CD4-positive, alpha-beta memory T cell (primary cell): Measurements from ENCODE around the gene FHOD3. TPM values are rescaled to one million over a fixed set of nuclear protein-coding genes. Genes with fewer than 3 reads are reported as not detected.
A peak's percentile ranks its signal among the peaks of the same experiment; 100 is the strongest.

Experiments used
- CTCF ChIA-PET: fragments of 350-600 bp; sonication (Branson Sonifier 250); formaldehyde crosslinking; loops from one replicate; lab custom pipeline; 2021; ENCODE audit warnings: inconsistent platforms; ENCODE audit not compliant: partially characterized antibody; lab: Charles Lee
- POLR2A ChIA-PET: fragments of 350-600 bp; sonication (Branson Sonifier 250); formaldehyde crosslinking; loops from one replicate; lab custom pipeline; 2021; ENCODE audit not compliant: partially characterized antibody; lab: Charles Lee
- DNase-seq, 5 donors: peaks; one replicate each; pipeline versions ENCODE4 v3.0.0 to v3.0.0-alpha.2; 2020 to 2022; ENCODE audit warnings: mixed read lengths in 1 of 5
- H3K27ac ChIP-seq: one replicate; pipeline ENCODE4 v1.7.0; 2013; ENCODE audit warnings: low read depth, low read length
- H3K27me3 ChIP-seq: 2 replicates; pipeline ENCODE4 v1.7.0; 2013; ENCODE audit warnings: mild to moderate bottlenecking, low read length, moderate library complexity; ENCODE audit not compliant: insufficient read depth
- H3K36me3 ChIP-seq: 2 replicates; pipeline ENCODE4 v1.7.0; 2013; ENCODE audit warnings: mild to moderate bottlenecking, low read length, moderate library complexity; ENCODE audit not compliant: insufficient read depth
- H3K4me1 ChIP-seq: 2 replicates; pipeline ENCODE4 v1.7.0; 2013; ENCODE audit warnings: mild to moderate bottlenecking, low read length, moderate library complexity; ENCODE audit not compliant: insufficient read depth
- H3K4me3 ChIP-seq, 2 donors: one replicate each; pipeline ENCODE4 v1.7.0; 2013; ENCODE audit warnings: low read length in 2 of 2, mild to moderate bottlenecking in 1 of 2
- H3K9me3 ChIP-seq, 2 donors: one replicate each; pipeline ENCODE4 v1.7.0; 2013; ENCODE audit warnings: low read length in 2 of 2, control low read depth in 1 of 2; ENCODE audit not compliant: control insufficient read depth in 1 of 2
- H3K27ac Mint-ChIP-seq, 7 donors: one replicate each; pipeline ENCODE4 v1.8.0; 2020 to 2021; ENCODE audit warnings: mixed read lengths in 7 of 7, mild to moderate bottlenecking in 6 of 7, inconsistent platforms in 3 of 7, moderate library complexity in 3 of 7
- H3K27me3 Mint-ChIP-seq, 2 donors: one replicate each; pipeline ENCODE4 v1.8.0; 2020 to 2021; ENCODE audit warnings: mixed read lengths in 2 of 2
- H3K36me3 Mint-ChIP-seq, 2 donors: one replicate each; pipeline ENCODE4 v1.8.0; 2020 to 2021; ENCODE audit warnings: mixed read lengths in 2 of 2, inconsistent platforms in 1 of 2, mild to moderate bottlenecking in 1 of 2
- H3K4me1 Mint-ChIP-seq, 4 donors: one replicate each; pipeline ENCODE4 v1.8.0; 2020 to 2021; ENCODE audit warnings: mixed read lengths in 4 of 4, mild to moderate bottlenecking in 1 of 4
- H3K4me3 Mint-ChIP-seq, 8 donors: one replicate each; pipeline ENCODE4 v1.8.0; 2020 to 2021; ENCODE audit warnings: mixed read lengths in 8 of 8, mild to moderate bottlenecking in 7 of 8, moderate library complexity in 6 of 8, inconsistent platforms in 3 of 8
- H3K9me3 Mint-ChIP-seq, 8 donors: one replicate each; pipeline ENCODE4 v1.8.0; 2020 to 2021; ENCODE audit warnings: mixed read lengths in 8 of 8, mild to moderate bottlenecking in 5 of 8, inconsistent platforms in 3 of 8, moderate library complexity in 1 of 8
- intact Hi-C: fragments of 100-400 bp; cut with micrococcal nuclease; formaldehyde crosslinking; loops from one replicate; pipeline ENCODE4 v1.15.1; 2023
- polyA plus RNA-seq, 2 donors: library from polyadenylated mRNA; unstranded; fragments of 300-500 nt; fragmentation: Illumina TruSeq; gene quantifications; one replicate each; pipeline ENCODE4 v1.2.3, GENCODE V29; 2021
- total RNA-seq, 2 experiments: library from RNA; stranded (reverse); gene quantifications; one replicate each; pipeline ENCODE4 v1.2.3, GENCODE V29; 2021

FHOD3 gene
- total and polyA plus RNA-seq, 4 experiments from 2014 or later, result not detected

GRCh38 chr18:36419900-36420531, 122.5 kb downstream of the FHOD3 start:
- intact Hi-C loops, result no loop called here
- ChIA-PET POLR2A (no interaction called here), CTCF (interaction anchor here (1.3 to 2.4 kb wide), 2 partner anchors 8 to 12 kb away, joined by 3 to 5 read pairs; no protein-coding TSS in a partner anchor)
- Mint-ChIP-seq H3K9me3 (no peaks in the 10 kb centered on the region), H3K4me3 (no peak overlapping the region), H3K36me3 (no peaks in the 10 kb centered on the region), H3K27me3 (peaks cover 5 to 11% of the 10 kb centered on the region in 2 donors), H3K27ac (no peak overlapping the region), H3K4me1 (no peaks in the 10 kb centered on the region)
- Histone ChIP-seq H3K4me3 (no peak overlapping the region), H3K27ac (no peak overlapping the region), H3K36me3 (no peaks in the 10 kb centered on the region), H3K27me3 (no peaks in the 10 kb centered on the region), H3K9me3 (no peaks in the 10 kb centered on the region), H3K4me1 (no peaks in the 10 kb centered on the region)
- DNase-seq, result no peak

GRCh38 chr18:36420826-36421225, 123.3 kb downstream of the FHOD3 start:
- H3K4me1 Mint-ChIP-seq, result no peaks in the 10 kb centered on the region
- H3K9me3 Mint-ChIP-seq, result no peaks in the 10 kb centered on the region
- ChIA-PET CTCF (interaction anchor here (1.3 to 2.4 kb wide), 2 partner anchors 8 to 13 kb away, joined by 3 to 5 read pairs; no protein-coding TSS in a partner anchor), POLR2A (no interaction called here)
- DNase-seq, result no peak
- H3K27me3 Mint-ChIP-seq, result peaks cover 5 to 11% of the 10 kb centered on the region in 2 donors
- Histone ChIP-seq H3K27me3 (no peaks in the 10 kb centered on the region), H3K9me3 (no peaks in the 10 kb centered on the region), H3K27ac (no peak overlapping the region), H3K4me3 (no peak overlapping the region), H3K4me1 (no peaks in the 10 kb centered on the region), H3K36me3 (no peaks in the 10 kb centered on the region)
- intact Hi-C loops, result no loop called here
- H3K36me3 Mint-ChIP-seq, result no peaks in the 10 kb centered on the region
- no peak overlapping the region for H3K27ac Mint-ChIP-seq
- H3K4me3 Mint-ChIP-seq, result no peak overlapping the region

- no peaks in the 10 kb centered on the region for H3K4me1 Mint-ChIP-seq
- Histone ChIP-seq H3K9me3 (no peaks in the 10 kb centered on the region), H3K27me3 (no peaks in the 10 kb centered on the region), H3K36me3 (no peaks in the 10 kb centered on the region), H3K4me3 (no peak overlapping the region), H3K4me1 (no peaks in the 10 kb centered on the region), H3K27ac (no peak overlapping the region)
- POLR2A ChIA-PET, result no interaction called here
- CTCF ChIA-PET, result no interaction called here
- peaks cover 2 to 12% of the 10 kb centered on the region in 2 donors for H3K27me3 Mint-ChIP-seq
- intact Hi-C loops, result no loop called here
- H3K9me3 Mint-ChIP-seq, result no peaks in the 10 kb centered on the region
- no peak overlapping the region for H3K4me3 Mint-ChIP-seq
- DNase-seq, result no peak
- no peaks in the 10 kb centered on the region for H3K36me3 Mint-ChIP-seq
- no peak overlapping the region for H3K27ac Mint-ChIP-seq
These were observed 127.2 kb downstream of the FHOD3 start for GRCh38 chr18:36424741-36425142.

GRCh38 chr18:36427369-36427768, 129.9 kb downstream of the FHOD3 start:
- no peaks in the 10 kb centered on the region for H3K9me3 Mint-ChIP-seq
- intact Hi-C loops, result no loop called here
- H3K27ac ChIP-seq, result no peak overlapping the region
- H3K27me3 ChIP-seq, result no peaks in the 10 kb centered on the region
- H3K4me3 ChIP-seq, result no peak overlapping the region
- DNase-seq, result no peak
- H3K9me3 ChIP-seq, result no peaks in the 10 kb centered on the region
- no peak overlapping the region for H3K4me3 Mint-ChIP-seq
- CTCF ChIA-PET, result no interaction called here
- no peak overlapping the region for H3K27ac Mint-ChIP-seq
- no peaks in the 10 kb centered on the region for H3K36me3 Mint-ChIP-seq
- POLR2A ChIA-PET, result no interaction called here
- H3K4me1 Mint-ChIP-seq, result no peaks in the 10 kb centered on the region
- peaks cover 2 to 12% of the 10 kb centered on the region in 2 donors for H3K27me3 Mint-ChIP-seq
- H3K36me3 ChIP-seq, result no peaks in the 10 kb centered on the region
- no peaks in the 10 kb centered on the region for H3K4me1 ChIP-seq

- no peak overlapping the region for H3K4me3 ChIP-seq
- POLR2A ChIA-PET, result no interaction called here
- DNase-seq, result no peak
These were observed 130.3 kb downstream of the FHOD3 start for GRCh38 chr18:36427831-36428230.

GRCh38 chr18:36428431-36429029, 131.0 kb downstream of the FHOD3 start:
- no peaks in the 10 kb centered on the region for H3K4me1 Mint-ChIP-seq
- Histone ChIP-seq H3K4me1 (no peaks in the 10 kb centered on the region), H3K9me3 (no peaks in the 10 kb centered on the region), H3K36me3 (no peaks in the 10 kb centered on the region), H3K27me3 (no peaks in the 10 kb centered on the region), H3K27ac (no peak overlapping the region), H3K4me3 (no peak overlapping the region)
- POLR2A ChIA-PET, result no interaction called here
- H3K36me3 Mint-ChIP-seq, result no peaks in the 10 kb centered on the region
- DNase-seq, result no peak
- intact Hi-C loops, result no loop called here
- H3K27ac Mint-ChIP-seq, result no peak overlapping the region
- H3K27me3 Mint-ChIP-seq, result peaks cover 2 to 12% of the 10 kb centered on the region in 2 donors
- CTCF ChIA-PET, result no interaction called here
- no peaks in the 10 kb centered on the region for H3K9me3 Mint-ChIP-seq
- no peak overlapping the region for H3K4me3 Mint-ChIP-seq

More at GRCh38 chr18:36427831-36428230, 130.3 kb downstream of the FHOD3 start:
- no peaks in the 10 kb centered on the region for H3K4me1 Mint-ChIP-seq
- H3K36me3 Mint-ChIP-seq, result no peaks in the 10 kb centered on the region
- no peak overlapping the region for H3K27ac Mint-ChIP-seq
- intact Hi-C loops, result no loop called here
- H3K27ac ChIP-seq, result no peak overlapping the region
- H3K9me3 ChIP-seq, result no peaks in the 10 kb centered on the region
- no peaks in the 10 kb centered on the region for H3K36me3 ChIP-seq
- H3K9me3 Mint-ChIP-seq, result no peaks in the 10 kb centered on the region
- no peak overlapping the region for H3K4me3 Mint-ChIP-seq
- H3K4me1 ChIP-seq, result no peaks in the 10 kb centered on the region
- CTCF ChIA-PET, result no interaction called here
- peaks cover 2 to 12% of the 10 kb centered on the region in 2 donors for H3K27me3 Mint-ChIP-seq
- H3K27me3 ChIP-seq, result no peaks in the 10 kb centered on the region

GRCh38 chr18:36432880-36433555, 135.5 kb downstream of the FHOD3 start:
- Histone ChIP-seq H3K27ac (no peak overlapping the region), H3K36me3 (no peaks in the 10 kb centered on the region), H3K4me3 (no peak overlapping the region), H3K27me3 (no peaks in the 10 kb centered on the region), H3K4me1 (no peaks in the 10 kb centered on the region), H3K9me3 (no peaks in the 10 kb centered on the region)
- peak overlapping the region in 1 of 7 donors; percentile 1 for H3K27ac Mint-ChIP-seq
- ChIA-PET POLR2A (no interaction called here), CTCF (no interaction called here)
- H3K36me3 Mint-ChIP-seq, result no peaks in the 10 kb centered on the region
- H3K4me1 Mint-ChIP-seq, result no peaks in the 10 kb centered on the region
- intact Hi-C loops, result no loop called here
- H3K4me3 Mint-ChIP-seq, result no peak overlapping the region
- H3K9me3 Mint-ChIP-seq, result no peaks in the 10 kb centered on the region
- peaks cover 0 to 2% of the 10 kb centered on the region in 2 donors for H3K27me3 Mint-ChIP-seq
- DNase-seq, result no peak
